GM15510 (cell line): ENCODE results near the gene PXMP4.

Source experiments
- POLR2A ChIP-seq: IDR thresholded peaks from 3 replicates; pipeline ENCODE4 v1.6.1; 2011; ENCODE audit warnings: borderline replicate concordance; ENCODE audit not compliant: insufficient read length; ENCODE audit errors: extremely low read depth

The PXMP4 gene

GRCh38 chr20:33694639-33695012 is 25.5 kb downstream of the PXMP4 start:
- TF ChIP-seq POLR2A = no peak

GRCh38 chr20:33693741-33694638 is 26.1 kb downstream of the PXMP4 start:
- no peak for TF ChIP-seq POLR2A

- no peak for TF ChIP-seq POLR2A
Observed at GRCh38 chr20:33693289-33693688, 26.8 kb downstream of the PXMP4 start.

GRCh38 chr20:33689973-33690372 is 30.1 kb downstream of the PXMP4 start:
- TF ChIP-seq POLR2A = no peak

- TF ChIP-seq POLR2A = no peak
Observed at GRCh38 chr20:33689493-33689892, 30.6 kb downstream of the PXMP4 start.

GRCh38 chr20:33688938-33689424 is 31.1 kb downstream of the PXMP4 start:
- TF ChIP-seq POLR2A = no peak

GRCh38 chr20:33687993-33688937 is 31.8 kb downstream of the PXMP4 start:
- TF ChIP-seq POLR2A = no peak

- no peak for TF ChIP-seq POLR2A
Observed at GRCh38 chr20:33687370-33687915, 32.7 kb downstream of the PXMP4 start.

- no peak for TF ChIP-seq POLR2A
Observed at GRCh38 chr20:33686984-33687366, 33.1 kb downstream of the PXMP4 start.

GRCh38 chr20:33686100-33686983 is 33.8 kb downstream of the PXMP4 start, which contains the start of gene E2F1:
Gene E2F1 (minus strand): TSS chr20:33686385. CDS start chr20:33686264, 121 bp downstream.
- peak; percentile 51 for TF ChIP-seq POLR2A

GRCh38 chr20:33685328-33686099 is 34.6 kb downstream of the PXMP4 start:
- no peak for TF ChIP-seq POLR2A

GRCh38 chr20:33684533-33685327 is 35.4 kb downstream of the PXMP4 start:
- no peak for TF ChIP-seq POLR2A
